Activated CD4-positive, alpha-beta T cell treated with anti-CD3 and anti-CD28 coated beads for 1 hour (primary cell): ENCODE data around the gene SGK2.

Experiments used
- DNase-seq: peaks from one replicate; pipeline ENCODE4 v3.0.0-alpha.2; 2020

The SGK2 gene

DNA sequence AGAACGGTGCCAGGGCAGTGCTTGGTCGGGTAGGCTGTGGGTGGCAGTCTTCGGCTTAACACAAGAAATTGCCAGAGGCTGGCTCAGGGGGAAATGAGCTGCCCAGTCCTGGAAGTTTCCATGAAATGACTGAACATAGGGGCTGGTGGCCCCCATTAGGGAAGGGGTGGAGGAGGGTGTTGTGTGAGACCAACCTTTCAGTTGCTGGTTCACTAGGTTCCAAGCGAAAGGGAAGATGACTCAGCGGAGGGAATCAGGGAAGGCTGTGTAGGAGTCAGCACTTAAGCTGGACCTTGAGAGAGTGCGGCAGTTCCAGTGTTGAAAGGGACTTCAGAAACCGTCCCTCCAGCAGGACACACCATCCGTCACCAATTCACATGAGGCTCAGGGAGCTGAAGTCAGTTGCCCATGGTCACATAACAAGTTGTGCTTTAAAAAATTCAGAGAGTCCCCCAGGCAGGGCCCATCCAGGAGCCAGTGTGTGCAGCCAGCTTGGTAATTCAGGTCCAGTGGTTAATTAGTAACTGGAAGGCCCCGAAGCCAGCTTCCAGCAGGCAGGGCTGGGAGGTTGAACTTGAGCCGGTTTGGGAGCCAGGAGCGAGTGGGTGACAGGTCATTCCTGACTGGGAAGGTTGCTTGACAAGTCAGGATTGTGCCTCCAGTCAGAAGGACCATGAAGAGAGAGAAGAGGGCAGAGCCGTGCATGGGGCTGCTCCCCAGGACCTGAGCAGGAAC lies at the start of gene SGK2:
SGK2 (plus strand) TSS at position 616 of the 735 bp plus-strand sequence. CDS start 7,469 bp downstream, outside the sequence.
- no peak for DNase-seq

DNA sequence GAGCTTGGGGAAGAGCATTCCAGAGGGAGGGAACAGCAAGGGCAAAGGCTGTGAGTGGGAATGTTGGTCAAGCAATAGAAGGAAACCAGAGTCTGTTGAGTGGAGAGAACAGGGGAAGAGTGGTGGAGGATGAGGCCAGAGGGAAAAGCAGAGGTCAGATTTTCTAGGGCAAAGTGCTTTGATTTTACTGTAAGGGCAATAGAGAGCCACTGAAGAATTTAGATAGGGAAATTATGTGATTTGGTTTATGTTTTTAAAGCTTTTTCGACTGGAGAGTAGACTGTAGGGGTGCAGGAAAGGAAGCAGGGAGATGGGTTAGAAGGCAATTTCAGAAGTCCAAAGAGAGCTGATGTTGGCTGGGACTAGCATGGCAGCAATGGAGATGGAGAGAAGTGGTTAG lies 46.9 kb upstream of the SGK2 start:
- DNase-seq: no peak

DNA sequence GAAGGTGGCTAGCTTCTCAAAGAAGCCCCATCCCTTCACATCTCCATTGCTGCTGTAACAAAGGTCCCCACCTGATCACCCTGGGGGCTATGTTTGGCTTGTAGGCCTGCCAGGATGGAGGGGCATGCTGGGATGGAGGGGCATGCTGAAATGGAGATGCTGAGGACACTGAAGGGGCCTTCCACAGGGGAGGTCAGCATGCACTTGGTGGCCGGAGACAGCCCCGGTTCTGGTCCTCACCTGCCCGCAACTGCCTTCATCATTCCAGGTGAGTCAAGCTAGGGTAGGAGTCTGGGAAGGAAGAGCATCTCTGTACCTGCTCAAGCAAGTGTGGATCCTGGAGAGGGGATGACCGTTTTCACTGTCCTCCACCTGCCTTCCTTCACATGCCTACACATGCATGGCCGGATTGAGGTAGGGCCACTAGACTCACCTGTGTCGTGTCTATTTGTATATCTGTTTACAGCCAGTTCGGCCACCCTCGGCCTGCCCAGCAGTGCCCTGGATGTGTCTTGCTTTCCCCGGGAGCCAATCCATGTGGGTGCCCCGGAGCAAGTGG lies 45.4 kb upstream of the SGK2 start:
- no peak for DNase-seq

DNA sequence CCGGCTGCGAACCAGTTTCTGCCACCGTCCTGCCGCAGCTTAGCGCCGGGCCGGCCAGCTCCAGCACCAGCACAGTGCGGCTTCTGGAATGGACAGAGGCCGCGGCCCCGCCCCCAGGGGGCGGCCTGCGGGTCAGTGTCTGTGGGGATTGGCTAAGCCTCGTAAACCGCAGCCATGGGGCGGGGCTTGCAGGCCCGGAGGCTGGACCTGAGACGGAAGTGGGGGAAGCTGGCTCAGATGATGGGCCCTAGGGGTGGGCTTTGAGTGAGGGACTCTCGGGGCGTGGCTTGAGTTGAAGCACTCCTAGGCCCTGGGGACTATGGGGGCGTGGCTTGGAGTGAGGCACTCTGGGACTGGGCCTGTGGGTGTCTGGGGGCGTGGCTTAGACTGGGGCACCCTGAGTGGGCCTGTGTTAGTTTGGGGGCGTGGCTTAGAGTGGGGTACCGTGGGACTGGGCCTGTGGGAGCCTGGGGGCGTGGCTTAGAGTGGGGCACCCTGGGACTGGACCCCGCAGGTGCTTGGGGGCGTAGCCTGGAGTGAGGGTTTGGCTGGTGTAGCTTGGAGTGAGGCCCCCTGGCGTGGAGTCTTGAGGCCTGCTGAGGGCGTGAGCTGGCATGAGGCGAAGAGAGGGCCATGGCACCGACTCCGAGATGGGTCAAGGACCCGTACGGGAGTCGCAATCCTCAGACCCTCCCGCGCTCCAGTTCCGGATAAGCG lies 44.7 kb upstream of the SGK2 start:
- peak; percentile 81 for DNase-seq

DNA sequence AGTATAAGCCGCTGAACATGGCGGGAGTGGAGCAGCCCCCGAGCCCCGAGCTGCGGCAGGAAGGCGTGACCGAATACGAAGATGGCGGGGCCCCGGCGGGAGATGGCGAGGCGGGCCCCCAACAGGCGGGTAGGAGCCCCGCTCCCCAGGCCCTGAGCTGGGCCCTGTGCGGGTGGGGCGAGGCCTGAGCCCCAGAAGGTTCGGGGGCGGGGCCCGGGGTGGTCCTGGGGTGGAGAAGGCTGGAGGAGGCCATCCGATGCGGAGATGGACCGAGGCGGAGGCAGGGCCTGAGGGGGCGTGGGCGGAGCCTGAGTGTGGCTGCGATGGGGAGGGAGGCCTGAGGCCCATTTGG lies 44.2 kb upstream of the SGK2 start:
- DNase-seq: no peak

DNA sequence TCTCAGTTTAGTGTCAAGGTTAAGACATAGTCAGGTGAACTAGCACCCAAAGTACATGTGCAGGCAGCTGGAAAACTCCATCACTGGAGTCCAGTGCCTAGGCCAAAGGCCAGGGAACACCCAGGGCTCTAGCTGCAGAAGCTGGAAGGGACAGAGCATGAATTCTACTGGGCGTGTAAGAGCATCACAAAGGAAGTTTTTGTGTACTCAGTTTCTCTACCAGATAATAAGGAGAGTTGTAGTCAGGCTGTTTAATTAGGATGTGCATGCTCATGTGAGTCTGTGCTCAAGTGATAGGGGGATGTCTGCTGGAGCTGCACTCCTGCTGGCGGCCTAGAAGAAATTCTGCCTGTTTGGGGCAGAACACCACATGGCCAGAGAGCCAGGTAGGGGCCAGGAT lies 43.2 kb upstream of the SGK2 start:
- DNase-seq: no peak

DNA sequence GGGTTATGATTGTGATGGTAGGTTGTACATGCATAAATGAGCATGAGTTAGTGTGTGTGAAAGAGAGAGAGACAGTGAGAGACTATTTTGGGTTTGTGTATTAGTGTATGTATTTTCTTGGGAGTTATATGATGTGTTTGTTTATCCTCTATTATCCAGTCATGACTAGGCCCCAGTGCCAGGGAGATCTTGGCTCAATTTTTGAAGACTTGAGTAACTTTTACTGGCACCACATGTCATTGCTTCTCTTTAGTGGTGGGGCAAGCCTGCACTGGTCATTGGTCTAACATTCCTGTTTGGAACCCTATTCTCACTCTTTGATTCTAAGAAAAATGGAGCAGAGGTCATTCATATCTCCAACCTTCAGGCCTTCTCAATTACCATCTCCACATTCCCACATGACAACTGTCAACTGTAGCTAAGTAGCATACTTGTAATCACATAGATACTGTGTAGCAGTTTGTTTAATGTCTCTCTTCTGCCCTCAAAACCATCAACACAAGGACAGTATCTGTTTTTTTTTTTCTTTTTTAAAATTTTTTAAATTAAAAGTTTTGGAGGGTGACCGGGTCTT lies 42.5 kb upstream of the SGK2 start:
- no peak for DNase-seq

DNA sequence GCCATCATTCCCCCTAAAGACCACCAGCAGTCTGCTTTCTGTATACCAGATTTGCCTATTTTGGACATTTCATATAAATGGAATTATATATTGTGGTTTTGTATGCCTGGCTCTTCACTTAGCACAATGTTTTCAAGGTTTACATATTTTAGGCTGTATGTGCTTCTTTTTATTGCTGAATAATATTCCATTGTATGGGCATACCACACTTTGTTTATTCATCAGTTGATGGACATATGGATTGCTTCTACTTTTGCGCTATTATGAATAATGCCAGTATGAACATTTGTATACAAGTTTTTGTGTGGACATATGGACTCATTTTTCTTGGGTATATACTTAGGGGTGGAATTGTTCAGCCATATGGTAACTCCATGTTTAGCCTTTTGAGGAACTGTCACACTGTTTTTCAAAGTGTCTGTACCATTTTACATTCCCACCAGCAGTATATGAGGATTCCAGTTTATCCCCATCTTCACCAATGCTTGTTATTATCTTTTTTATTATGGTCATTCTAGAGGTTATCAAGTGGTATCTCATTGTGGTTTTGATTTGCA lies 38.7 kb upstream of the SGK2 start:
- no peak for DNase-seq

DNA sequence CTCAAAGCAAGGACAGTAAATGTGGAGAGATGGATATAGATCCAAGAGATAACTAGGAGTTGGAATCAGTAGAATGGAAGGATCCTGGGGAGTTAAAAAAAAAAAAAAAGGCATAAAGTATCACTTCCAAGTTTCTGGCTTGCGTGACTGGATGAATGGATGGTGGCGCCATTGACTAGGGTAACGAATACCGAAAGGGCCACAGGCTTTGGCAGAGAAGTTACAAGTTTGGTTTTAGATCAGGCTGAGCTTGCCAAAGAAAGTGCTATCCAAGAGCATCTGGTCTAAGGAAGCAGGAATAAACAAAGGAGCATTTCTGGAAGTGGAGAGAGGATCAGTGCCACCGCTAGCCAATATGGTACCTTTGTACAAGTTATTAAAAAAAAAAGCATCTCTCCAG lies 33.8 kb upstream of the SGK2 start:
- no peak for DNase-seq

DNA sequence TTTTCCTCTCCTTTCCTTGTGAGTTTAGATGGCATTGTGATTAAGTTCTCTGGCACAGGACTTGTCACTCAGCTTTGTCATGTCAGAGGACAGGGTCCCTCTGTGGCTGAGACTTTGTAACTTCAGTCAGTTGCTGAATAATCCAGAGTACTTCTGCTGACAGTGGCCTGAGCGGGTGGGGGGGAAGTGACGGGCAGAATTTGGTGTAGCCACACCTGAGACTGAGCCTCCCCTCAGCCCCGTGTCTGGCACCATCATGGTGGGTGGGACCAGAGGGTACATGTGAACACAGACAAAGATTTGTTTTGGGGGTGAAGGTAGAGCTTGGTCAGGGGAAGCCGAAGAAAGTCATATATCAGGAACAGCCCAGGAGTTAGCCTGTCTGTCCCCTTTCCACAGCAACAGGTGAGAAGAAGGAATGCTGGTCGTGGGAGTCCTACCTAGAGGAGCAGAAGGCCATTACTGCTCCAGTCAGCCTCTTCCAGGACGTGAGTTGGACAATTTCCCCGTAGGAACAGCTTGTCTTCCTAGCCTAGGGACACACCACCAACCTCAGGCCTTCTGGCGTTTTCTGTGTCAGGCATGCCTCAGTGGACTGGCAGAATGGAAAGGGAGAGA lies 30.5 kb upstream of the SGK2 start:
- DNase-seq: no peak

DNA sequence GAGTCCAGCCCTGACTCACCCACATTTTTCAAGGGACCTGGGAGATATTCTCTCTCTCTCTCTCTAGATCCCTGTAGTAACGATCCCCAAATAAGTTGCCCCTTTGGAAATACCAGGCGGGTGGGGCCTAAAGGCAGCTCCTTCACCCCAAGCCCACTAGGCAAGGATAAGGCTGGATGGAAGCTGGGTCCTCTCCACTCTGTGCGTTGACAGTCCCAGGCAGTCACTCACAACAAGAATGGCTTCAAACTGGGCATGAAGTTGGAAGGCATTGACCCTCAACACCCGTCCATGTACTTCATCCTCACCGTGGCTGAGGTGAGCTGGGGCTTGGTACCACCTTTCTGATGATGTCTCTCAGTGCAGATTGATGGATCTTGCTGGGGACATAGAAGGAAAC lies 29.8 kb upstream of the SGK2 start:
- no peak for DNase-seq

DNA sequence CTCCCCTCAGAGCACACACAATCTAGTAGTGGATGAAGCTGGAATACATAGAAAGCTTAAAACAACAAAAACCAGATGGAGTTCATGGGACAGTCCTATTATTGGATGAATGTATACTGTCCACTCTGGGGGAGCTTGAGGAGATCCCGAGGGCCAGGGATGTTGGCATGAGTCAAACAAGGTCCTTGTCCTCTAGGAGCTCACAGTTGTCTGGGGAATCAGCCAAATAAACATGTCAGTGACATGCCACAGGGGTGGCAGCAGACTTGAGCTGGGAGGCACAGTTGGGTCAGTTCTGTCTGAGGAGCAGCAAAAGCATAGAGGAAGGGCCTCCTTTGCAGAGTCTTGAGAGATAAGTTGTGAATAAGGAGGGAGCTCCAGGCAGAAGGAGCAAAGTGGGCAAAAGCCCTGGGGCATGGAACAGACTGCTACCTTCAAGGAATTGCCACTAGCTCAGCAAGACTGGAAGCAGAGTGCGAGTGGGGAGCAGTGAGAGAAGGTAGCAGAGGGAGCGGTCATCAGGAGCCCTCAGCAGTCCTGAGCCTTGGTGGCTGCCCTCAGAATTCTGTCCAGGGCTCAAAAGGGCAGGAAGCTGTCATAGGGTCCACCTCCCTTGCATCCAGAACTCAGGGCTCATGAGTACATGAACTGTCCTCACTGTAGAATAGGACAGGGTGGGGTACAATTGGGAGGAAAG lies 29.2 kb upstream of the SGK2 start:
- no peak for DNase-seq

DNA sequence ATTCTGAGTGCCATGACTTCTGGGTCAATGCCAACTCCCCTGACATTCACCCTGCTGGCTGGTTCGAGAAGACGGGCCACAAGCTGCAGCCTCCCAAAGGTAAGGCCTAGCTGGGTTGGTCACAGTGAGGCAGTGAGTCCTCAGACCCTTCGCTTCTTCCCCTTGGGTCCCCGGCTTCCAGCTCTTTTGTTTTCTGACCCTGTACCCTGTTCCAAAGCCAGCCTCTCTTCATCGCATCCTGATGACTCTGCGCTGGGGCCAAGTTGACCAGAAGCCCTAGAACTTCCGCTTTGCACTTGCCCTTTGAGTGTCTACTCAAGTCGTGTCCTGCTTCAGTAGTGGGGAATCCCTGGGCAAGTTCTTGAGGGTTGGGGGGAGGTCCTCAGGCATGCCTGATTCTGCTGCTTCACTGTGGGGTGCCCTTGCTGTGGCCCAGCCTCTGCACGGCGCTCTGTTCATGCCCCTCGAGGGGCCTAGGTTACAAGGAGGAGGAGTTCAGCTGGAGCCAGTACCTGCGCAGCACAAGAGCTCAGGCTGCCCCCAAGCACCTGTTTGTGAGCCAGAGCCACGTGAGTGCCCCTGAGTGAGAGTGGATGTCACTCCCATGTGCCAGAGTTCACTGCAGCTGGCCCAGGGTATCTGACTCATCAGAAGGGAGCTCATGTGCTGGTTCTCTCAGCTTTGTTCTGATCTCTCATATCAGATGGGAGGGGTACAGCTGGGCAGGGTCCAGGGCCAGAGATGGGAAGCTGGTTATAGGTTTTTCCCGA lies 28.3 kb upstream of the SGK2 start:
- DNase-seq: no peak

DNA sequence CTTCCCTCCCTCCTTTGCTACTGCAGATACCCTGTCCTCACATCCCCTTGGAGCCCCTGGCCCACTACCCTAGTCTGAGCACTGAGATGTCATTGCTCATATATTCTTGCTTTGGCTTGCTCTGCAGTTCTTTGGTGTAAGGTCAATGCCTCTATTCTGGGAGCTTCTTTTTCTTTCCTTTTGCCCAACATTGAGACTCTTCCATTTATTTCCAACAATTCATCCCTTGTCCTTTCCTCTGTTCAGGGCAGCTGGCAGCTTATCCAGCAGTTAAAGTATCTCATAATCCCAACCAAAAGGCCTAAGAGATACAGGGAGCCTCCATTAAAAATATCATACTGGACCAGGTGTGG lies 27.8 kb upstream of the SGK2 start:
- DNase-seq: no peak

DNA sequence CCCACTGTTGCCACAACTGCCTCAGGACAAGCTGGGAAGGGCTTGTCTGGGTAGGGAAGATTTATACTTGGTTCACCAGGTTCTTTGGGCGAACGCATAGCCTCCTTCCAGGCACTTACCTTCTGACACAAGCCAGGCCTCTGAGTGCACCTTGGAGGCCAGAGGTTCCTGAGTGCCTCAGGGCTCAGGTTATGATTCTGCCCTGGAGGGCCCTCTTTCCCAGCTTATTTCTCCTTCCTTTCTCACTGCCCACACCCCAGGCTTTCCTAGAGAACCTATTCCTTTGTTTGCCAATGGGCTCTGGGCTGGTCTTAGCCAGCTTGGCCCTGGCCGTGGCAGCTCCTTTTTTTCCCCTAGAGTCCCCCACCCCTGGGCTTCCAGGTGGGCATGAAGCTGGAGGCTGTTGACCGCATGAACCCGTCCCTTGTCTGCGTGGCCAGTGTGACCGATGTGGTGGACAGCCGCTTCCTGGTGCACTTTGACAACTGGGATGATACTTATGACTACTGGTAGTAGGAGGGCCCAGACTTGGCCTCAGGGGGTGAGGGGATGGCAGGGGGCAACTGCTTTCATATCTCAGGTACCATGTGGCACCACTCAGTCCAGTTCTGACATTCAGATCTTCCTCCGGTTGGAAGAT lies 26.3 kb upstream of the SGK2 start:
- no peak for DNase-seq

DNA sequence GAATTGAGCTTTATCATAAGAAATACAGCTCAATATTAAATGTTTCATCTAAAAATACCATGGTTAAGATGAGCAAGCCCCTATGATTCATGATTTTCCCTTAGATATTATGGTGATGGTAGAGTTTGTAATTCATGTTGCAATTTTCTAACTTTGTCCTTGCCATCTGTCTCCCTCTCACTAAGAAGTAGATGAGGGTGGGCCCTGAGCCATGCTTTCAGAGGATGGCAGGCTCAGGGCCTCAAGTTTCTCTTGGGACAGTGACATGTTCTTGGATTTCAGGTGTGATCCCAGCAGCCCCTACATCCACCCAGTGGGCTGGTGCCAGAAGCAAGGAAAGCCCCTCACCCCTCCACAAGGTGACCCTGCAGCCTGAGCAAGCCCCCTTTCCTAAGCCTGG lies 25.8 kb upstream of the SGK2 start:
- DNase-seq: no peak

DNA sequence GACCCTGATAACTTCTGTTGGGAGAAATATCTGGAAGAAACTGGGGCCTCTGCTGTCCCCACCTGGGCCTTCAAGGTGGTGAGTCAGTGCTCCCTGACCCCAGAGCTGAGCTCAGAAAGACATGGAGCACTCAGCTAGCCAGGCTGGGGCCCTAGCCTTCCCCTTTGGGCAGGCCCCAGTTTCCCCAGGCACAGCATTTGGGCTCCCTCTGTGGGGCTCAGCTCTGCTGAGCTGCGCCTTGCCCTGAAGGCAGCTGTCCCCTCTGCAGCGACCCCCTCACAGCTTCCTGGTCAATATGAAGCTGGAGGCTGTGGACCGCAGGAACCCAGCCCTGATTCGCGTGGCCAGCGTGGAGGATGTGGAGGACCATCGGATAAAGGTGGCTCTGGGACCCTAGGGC lies 24.8 kb upstream of the SGK2 start:
- no peak for DNase-seq

DNA sequence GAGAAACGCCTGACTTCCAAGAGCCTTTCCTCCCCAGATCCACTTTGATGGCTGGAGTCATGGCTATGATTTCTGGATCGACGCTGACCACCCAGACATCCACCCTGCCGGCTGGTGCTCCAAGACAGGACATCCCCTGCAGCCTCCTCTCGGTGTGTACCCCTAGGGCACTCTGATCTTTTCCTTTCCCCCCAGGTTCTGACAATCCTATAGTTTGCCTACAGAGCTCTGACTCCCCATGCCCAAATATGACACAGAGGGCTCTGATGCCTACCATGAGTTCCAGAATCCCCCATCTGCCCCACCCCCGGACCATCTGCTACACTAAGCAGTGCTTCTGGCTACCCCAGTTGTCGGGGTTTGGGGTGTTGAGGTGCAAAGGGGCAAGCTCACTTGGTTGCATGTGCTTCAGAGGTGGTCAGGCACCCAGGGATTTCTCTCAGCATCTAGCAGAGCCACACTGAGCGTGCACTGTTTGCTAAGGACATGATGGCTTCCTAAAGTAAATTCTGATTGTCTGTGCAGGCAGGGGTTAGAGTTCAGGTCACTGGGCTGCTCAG lies 24.0 kb upstream of the SGK2 start:
- no peak for DNase-seq

DNA sequence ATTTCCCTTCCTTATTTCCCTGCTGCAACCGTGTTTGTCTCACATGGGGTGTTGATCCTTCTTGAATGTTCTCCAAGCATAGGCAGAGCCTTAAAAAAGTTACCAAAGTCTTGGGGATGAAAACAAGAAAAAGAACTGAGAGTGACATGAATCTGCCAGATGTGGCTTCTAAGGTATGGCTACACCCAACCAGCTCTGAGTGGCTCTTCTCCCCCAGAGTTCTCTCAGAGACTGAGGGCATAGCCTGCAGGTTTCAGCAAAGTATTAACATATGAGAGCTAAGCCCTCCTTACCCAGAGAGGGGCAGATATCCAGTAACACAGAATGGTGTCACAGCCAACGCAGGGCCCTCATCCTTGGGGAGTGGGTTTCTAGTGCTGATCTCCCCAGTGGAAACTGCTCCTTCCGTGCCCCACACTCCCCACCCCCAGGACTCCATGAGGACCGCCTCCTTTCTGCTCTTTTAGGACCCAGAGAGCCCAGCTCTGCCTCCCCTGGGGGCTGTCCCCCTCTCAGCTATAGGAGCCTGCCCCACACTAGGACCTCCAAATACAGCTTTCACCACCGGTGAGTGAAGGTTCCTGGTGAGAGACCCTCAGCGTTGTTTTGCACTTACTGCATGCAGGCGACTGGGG lies 23.3 kb upstream of the SGK2 start:
- no peak for DNase-seq

DNA sequence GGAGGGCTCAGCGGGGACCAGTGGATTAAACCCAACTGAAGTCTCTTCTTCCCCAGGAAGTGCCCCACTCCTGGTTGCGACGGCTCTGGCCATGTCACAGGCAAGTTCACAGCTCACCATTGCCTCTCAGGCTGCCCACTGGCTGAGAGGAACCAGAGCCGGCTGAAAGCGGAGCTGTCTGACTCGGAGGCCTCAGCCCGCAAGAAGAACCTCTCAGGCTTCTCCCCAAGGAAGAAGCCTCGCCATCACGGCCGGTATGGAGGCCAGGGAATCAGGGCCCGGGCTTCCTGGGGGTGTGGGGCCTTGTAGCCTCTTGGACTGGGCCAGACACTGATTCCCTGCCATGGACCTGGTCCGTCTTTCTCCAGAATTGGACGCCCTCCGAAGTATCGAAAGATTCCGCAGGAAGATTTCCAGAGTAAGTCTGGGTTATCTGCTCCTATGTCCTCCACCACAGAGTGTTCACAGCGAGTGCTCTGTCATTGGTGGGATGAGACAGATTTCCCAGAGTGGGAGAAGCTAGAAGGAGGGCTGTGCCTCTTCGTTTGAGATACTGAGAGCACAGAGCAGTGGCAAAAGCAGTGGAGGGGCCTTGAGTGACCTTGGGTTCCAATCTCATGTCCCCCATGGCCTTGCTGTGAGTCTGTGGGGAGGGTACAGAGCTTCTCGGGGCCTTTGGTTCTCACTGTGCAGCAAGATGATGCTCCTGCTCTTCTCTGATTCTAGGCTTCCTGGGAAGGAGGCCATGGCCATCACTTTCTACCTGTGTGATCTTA lies 22.6 kb upstream of the SGK2 start:
- DNase-seq: no peak
